T1000 (cell line): ENCODE data around the gene PCDH1.
A peak's percentile ranks its signal among the peaks of the same experiment; 100 is the strongest.
"Not testable (repeated sequence)": the region's sequence is repeated elsewhere in the genome, so short reads cannot be mapped to it uniquely, and the experiment has no call there.

Experiments used
- DNase-seq: peaks from one replicate; lab custom pipeline; 2025; ENCODE audit warnings: mixed read lengths; lab: John Stamatoyannopoulos, UW

The PCDH1 gene

DNA sequence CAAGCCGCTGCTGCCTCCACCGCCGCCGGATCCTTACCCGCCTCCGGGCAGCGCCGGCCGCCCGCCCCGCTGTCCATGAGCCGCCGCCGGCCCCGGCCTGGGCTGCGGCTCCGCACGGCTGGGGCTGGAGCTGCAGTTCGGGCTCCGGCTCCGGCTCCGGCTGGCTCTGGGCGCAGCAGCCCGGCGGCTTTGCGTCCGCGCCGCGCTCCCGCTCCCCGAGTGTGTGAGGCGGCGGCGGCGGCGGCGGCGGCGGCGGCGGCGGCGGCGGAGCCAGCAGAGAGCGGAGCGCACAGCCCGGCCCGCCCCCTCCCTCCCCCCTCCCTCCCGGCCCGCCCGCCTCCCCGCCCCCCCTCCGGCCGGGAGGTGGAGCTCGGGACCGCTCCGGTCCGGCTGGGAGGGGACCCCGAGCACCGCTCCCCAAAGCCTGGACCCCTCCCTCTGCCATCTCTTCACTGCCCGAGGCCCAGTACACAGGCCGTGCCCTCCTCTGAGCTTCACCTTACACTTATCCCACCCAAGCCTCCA lies at the start of gene PCDH1:
PCDH1 (minus strand) TSS at position 225 of the 525 bp plus-strand sequence; CDS start at position 77, 148 bp downstream.
- no peak for DNase-seq

DNA sequence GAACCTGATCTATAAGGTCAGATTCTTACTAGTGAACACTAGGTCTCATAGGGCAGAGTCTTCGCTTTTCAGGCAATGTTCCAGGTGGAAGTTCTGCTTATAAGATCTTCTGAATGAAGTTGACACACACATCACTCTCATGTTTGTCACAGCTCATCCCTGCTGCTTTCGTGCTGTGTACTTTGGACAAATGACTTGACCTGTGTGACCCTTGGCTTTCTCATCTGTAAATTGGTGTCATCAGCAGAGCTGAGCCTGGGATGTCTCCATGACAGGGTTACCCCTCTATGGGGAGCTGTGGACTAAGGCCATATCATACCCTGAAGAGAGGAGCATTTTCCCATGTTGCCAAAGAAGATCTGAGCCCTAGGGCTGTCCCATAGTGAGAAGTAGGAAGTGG lies 48.2 kb upstream of the PCDH1 start:
- DNase-seq = no peak

DNA sequence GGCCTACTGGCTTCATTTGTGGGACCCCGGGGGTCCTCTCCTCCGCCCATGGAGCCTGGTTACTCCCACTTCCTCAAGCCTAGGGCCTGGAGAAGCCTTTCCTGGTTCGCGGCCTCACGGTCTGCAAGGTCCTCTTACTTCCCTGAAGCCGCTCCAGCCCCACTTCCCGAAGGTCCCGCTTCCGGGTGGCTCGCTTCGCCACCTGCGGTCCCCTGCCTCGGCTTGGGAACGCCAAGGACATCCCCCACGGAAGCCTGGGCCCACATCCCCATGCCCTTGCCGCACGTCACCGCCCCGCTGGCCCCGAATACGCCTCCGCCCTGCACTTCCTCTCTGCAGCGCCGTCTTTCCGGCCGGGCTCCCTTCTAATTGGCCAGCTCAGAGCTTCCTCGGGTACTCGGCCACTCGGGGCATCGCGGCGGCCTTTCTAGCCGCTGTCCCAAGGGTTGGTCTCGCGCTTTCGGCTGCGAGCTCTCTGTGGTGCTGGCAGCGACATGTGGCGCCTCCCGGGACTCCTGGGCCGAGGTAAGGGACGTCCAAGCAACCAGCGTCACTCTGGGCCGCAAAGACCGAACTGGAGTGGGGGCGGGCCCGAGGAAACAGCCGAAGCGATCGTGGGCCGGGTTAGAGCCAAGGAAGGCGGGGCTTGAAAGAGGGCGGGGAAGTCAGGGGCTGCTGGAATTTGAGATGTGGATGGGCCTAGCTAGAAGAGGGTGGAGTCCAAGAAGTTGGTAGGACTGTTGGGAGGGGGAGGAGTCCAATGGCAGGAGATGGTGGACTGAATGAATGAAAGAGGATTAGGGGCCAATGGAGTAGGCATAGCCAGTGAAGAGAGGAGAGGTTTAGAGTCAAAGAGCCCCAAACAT lies 45.5 kb upstream of the PCDH1 start, which contains the start of gene DELE1:
DELE1 (plus strand) TSS at position 424 of the 866 bp plus-strand sequence; CDS start at position 495, 71 bp downstream.
- DNase-seq = peak; percentile 84

DNA sequence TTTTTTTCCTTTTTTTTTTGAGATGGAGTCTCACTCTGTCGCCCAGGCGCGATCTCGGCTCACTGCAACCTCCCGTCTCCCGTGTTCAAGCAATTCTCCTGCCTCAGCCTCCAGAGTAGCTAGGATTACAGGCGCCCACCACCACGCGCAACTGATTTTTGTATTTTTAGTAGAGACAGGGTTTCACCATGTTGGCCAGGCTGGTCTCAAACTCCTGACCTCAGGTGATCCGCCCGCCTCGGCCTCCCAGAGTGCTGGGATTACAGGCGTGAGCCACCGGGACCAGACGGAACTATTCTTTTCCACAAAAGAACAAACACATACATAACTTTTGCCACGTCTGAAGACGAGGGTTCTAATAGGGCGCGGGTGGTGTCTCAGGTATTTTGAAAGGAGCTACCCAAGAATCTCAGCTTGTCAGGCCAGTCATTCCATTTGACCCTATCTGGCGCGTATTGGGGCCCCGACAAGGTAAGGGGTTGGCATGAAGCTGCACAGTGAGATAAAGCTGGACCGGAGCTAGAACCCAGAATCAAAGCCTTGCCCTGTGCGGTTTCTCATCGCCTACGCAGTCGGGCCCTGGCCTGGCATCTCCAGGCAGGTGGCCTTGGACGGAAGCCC lies 44.7 kb upstream of the PCDH1 start:
- DNase-seq = not testable (repeated sequence)

DNA sequence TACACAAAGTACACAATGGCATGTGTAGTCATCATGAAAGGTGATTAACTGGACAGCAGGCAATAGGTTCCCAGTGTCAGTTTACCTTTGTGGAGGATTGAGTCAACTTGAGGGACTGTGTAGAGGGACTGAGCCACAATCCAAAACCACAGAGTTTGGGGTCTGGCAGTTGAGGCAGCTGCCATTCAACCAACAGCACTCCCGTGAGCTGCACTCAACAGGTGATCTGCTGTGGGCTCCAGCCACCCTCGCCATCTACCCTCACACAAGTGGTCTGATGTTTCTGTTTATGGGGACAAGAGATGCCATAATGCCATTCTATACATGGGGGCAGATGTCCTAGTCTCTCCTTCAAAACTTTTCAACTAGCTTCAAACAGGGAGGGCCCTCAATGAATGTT lies 42.6 kb upstream of the PCDH1 start:
- no peak for DNase-seq

DNA sequence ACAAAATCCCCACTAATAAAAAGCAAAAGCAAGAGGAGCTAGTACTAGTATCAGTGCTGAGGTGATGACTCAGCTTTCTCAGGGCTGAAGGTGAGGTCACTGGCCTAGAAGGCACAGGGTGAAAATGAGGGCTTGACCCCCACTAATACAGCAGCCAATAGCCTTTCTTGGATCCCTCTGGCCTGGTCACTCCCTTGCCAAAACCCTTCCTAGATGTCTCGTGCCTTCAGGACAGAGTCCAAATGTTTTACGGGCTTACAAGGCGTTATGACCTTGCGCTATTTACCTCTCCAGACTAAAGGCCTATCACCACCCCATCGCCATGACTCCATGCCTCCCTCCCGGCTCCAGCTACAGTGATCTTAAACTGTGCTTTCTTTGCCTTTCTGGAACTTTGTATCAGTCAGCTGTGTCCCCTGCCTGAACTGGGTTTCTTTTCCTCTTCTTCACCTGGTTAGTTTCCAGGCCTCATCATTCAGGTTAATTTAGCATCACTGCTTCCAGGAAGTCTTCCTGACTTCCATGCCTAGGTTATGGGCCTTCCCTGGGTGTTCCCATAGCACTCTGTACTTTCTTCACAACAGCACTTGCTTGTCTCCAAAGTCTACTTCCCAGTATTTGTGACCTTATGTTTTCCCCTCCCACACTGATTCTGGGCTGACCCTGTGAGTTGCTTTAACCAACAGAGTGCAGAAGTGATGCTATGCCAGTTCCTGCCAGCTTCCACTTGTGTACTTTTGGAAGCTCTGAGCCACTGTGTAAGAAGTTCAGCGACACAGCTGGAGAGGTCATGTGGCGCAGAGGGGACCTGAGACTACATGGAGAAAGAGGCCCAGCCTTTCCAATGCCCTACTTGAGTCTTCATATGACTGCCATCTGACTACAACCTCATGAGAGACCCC lies 41.3 kb upstream of the PCDH1 start:
- no peak for DNase-seq

DNA sequence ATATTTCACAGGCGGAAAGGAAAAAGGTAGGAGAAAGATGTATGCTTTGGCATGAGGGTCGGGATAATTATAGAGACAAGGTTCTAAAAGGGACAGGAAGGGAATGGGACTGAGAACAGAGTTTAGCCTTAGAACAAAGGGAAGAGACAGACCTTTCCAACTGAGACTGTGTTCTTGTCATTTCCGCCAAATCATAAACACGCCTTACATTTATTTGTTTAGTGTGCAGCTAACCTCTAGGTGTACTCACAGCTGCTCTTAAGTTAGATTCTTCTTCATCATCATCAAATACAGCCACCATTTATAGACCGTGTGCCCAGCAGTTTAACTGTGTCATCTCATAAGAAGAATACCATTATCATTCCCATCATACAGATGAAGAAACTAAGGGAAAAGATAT lies 39.5 kb upstream of the PCDH1 start:
- DNase-seq = no peak

DNA sequence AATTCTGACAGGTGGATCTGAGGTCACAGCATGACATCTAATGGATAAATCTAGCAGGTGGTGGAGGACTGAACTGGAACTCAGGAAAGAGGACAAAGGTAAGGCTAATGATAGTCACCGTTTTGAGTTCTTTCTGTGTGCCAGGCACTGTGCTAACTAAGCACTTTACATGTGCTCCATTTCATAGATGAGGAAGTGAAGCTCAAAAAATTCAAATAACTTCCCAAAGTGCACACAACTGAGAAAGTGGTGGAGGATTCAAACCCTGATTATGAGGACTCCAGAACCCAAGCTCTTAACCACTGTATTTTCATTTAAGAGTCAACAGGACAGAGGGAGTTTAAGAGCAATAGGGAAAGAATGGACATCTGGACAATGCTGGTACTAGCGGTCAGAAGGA lies 38.3 kb upstream of the PCDH1 start:
- no peak for DNase-seq

DNA sequence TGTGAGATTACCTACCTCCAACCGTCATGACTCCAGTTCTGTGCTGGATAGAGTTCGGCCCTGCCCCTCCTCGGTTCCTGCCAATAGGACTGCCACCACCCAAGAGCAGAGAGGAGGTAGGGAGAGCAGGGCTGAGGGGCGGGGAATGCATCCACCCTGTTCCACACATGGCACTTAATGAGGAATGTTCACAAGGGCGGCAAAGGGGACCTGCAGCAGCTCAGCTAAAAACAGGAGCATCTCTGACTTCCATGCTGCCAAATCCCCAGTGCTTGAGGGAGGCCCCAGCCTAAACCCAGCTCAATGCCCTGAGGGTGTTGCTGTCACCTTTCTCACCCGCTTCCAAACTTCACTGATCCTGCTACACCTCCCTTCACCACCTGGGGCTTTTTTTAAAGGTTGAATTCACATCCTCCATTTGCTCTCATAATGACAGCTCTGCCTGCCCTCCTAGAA lies 37.7 kb upstream of the PCDH1 start:
- DNase-seq = no peak

DNA sequence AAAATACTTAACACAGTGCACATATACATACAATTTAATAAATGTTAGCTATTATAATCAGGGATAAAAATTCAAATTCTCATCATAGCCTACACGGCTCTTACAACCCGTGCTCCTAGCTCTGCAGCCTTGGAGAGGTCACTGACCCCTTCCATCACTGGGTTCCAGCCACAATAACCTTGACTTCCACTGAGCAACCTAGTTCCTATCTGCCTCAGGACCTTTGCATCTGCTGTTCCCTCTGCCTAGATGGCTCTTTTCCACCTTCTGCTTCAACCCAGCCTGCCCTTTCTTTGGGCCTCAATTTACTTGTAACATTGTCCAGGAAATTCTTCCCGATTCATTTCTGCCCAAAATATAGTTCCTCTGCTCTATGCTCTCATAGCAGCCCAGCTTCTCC lies 36.6 kb upstream of the PCDH1 start:
- no peak for DNase-seq

DNA sequence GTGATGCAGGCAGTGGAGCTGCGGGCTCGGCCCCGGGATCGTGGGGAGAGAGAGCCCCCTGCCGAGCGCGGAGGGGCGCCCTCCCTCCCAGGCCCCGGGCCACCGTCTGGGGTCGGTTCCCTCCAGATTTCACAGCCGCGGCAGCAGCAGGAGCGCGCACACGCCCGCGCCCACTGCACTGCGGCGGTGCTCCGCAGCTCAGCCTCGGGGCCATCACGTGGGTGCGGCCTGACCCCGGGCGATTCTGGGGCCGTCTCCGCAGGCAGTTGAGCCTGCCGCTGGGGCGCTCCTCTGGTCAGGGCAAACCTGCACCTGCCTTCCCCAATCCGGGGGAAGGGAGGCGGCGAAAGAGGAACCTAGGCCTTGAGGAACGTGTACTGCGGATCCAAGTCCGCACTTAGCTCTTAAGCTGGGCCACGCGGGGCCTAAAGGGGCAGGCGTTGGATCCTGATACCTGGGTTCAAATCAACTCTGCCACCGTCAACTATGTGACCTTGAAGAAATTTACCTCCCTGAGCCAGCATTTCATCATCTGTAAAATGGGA lies 36.1 kb upstream of the PCDH1 start:
- DNase-seq = no peak

DNA sequence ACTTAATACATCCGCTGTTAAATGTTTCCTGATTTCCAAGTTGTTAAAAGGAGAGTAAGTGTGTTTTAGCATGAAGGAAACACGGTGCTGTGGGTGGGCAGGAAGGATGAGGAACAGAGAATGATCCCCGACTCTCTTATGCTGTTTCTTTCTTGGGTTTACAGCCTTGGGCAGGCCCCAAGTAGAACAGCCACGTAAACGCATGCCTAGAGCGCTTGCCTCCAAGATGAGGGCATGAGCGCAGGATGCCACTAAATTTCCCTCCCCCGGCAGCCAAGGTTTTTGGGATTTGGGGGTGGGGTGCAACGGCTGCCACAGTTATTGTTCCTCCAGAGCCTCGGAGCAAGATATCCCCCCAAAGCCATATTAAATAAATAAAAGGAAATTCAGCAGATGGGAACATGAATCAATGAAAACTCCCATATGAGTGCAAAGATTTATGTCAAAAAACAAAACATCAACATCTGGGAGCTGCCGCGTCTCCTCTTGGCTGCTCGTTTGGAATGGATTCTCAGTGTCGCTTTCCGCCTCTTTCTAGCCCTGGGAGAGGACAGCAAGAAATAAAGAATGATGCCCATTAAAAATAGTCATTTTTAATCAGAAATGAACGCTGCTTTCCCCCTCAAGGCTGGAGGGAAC lies 35.5 kb upstream of the PCDH1 start:
- DNase-seq = no peak

DNA sequence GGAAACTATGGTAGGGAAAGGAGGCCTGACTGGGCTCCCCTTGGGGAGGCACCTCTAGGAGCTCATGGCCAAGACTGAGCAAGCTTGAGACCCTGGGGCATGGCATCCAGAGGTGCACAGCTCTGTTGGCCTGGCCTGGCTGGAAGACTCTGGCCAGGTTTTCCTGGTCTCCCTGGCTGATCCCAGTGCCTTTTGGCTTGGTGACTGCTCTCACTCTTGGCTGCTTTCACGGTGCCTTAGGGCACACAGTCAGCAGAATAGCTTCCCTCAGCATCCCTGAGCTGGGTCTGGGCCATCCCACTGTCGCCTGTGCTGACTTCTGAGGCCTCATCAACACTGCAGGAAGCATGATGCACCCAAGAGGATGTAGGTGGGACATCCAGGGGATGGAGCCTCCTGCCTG lies 32.1 kb upstream of the PCDH1 start:
- peak; percentile 13 for DNase-seq

DNA sequence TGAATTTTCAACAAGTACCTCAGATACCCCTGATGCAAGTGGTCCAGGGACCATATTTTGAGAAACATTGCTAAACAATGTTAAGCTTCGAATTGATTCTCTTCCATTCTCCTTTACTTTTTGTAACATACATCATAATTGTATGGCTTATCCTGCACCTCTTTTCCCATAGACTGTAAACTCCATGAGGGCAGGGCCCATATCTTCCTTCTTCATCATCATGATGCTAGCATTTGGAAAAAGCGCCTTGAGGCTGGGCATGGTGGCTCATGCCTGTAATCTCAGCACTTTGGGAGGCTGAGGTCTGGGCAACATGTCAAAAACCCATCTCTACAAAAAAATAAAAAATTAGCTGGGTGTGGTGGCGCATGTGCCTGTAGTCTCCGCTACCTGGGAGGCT lies 31.0 kb upstream of the PCDH1 start:
- no peak for DNase-seq

DNA sequence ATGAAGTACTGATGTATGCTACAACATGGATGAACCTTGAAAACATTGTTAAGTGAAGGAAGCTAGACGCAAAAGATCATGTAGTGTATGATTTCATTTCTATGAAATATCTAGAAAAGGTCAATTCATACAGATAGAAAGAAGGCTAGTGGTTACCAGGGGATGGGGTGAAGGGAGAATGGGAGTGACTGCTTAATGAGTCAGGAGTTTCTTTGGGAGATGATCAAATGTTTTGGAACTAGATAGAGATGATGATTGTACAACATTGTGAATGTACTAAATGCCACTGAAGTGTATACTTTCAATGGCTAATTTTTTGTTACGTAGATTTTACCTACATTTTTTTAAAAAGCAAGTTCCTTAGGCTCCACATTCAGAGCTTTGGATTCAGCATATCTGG lies 30.6 kb upstream of the PCDH1 start:
- DNase-seq = no peak

DNA sequence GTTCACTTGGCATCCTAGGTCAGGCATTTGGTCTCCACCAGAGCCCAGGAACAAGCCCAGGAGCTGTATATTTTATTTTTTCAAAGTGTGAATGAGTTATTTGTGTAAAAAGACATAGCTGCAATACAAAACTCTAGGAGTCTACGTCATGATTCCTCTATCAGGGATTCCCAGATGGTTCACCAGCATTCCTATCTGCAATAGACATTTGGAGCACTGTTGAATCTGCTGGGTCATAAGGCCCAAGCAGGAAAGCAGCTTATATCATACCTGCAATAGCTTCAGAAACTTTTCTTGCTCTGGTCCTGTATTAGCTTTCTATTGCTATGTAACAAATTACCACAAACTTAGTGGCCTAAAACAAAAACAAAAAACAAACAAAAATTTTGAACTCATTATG lies 28.8 kb upstream of the PCDH1 start:
- DNase-seq = no peak

DNA sequence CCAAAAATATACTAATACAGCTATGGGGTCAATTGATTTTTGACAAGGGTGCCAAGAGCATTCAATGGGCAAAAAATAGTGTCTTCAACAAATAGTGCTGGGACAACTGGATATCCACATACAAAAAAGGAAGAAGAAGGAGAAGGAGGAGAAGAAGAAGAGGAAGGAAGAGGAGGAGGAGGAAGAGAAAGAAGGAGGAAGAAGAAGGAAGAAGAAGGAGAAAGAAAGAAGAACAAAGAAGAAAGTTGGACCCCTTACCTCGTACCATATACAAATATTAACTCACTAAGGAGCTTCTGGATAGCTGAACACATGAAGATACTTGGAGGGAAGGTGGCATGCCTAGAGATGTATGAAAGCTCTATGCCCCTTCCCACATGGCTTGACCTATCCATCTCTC lies 28.3 kb upstream of the PCDH1 start:
- DNase-seq = no peak

DNA sequence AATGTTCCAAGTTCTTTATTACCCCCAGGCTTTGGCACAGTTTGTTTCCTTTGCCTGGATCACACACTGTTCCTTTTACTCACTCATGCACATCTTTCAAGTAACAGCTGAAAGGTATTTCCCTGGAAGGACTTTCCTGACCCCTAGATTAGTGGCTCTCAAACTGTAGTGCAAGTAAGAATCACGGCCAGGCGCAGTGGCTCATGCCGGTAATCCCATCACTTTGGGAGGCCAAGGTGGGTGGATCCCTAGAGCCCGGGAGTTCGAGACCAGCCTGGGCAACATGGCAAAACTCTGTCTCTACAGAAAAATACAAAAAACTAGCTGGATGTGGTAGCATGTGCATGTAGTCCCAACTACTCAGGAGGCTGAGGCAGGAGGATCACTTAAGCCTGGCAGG lies 26.3 kb upstream of the PCDH1 start:
- DNase-seq = no peak

DNA sequence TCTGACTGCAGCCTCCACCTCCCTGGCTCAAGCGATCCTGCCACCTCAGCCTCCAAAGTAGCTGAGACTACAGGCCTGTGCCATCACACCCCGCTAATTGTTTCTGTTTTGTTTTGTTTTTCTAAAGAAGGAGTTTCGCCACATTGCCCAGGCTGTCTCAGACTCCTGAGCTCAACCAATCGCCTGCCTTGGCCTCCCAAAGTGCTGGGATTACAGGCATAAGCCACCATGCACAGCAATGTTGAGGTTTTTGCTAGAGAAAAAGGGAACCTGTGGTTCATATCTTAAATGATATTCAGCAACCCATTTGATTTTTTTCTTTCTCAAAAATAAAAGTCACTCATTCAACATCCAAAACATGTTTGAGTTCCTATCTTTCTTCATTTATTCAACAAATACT lies 25.1 kb upstream of the PCDH1 start:
- DNase-seq = no peak

DNA sequence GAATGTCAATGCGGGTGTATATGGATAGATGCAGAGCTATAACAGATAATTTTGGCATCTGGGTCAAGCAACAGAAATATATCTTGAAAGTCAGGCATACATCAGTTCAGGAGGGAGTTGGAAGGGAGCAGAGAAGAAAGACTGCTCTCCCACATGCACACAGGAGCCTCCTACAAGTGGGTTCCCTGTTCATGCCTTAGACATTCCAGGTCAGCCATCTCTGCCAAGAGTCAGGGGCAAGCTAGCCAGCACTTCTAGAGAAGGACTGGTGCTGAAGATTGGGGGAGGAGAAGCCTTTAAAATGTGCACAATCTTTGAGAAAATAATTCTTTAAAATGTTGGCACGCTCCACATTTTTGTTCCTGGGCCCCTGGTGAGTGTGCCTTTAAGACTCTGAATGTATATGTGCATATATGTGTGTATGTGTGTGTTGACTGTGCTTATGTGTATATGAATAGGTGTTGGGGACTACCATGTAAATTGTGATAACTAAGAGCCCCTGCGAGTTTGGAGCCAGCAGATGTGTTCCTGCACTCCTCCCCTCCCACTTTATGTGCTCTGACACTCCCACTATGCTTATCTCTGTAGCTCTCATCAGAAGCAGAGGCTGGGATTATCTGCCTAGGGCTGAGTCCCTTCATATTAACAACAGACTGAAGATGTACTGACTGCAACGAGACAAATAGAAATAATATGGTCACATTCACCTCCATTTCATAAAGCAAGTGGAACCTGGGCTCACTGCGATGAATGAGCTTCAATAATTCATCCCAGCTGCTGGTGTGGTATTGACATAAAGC lies 24.0 kb upstream of the PCDH1 start:
- DNase-seq = no peak
